Mammary epithelial cell (primary cell): ENCODE data around the gene P2RY13.

Experiments
- CTCF ChIP-seq, 2 donors: IDR thresholded peaks in 1 of 2; conservative IDR thresholded peaks in 1 of 2; 2 replicates each; pipeline ENCODE4 v1.5.1; 2011 to 2012; ENCODE audit warnings: inconsistent platforms in 2 of 2, low read length in 2 of 2, mild to moderate bottlenecking in 2 of 2, control low read depth in 1 of 2, low read depth in 1 of 2; ENCODE audit not compliant: insufficient read depth in 1 of 2; ENCODE audit errors: extremely low read depth in 1 of 2
- EZH2 ChIP-seq: IDR thresholded peaks from 2 replicates; pipeline ENCODE4 v1.6.1; 2012; ENCODE audit warnings: low read length, inconsistent platforms, borderline replicate concordance

GRCh38 chr3:151351648-151352047, 22.3 kb upstream of the P2RY13 start:
- TF ChIP-seq CTCF (conservative IDR thresholded peaks at IDR 0.05 in 1 of 2, IDR thresholded peaks at IDR 0.05 in 1 of 2; ENCODE audit: extremely low read depth in 1 of 2, insufficient read depth in 1 of 2, low read depth in 1 of 2, low read length in 2 of 2) = no peak
- TF ChIP-seq EZH2 = no peak
